Measurements from ENCODE around the gene NPL.

Gene NPL

DNA sequence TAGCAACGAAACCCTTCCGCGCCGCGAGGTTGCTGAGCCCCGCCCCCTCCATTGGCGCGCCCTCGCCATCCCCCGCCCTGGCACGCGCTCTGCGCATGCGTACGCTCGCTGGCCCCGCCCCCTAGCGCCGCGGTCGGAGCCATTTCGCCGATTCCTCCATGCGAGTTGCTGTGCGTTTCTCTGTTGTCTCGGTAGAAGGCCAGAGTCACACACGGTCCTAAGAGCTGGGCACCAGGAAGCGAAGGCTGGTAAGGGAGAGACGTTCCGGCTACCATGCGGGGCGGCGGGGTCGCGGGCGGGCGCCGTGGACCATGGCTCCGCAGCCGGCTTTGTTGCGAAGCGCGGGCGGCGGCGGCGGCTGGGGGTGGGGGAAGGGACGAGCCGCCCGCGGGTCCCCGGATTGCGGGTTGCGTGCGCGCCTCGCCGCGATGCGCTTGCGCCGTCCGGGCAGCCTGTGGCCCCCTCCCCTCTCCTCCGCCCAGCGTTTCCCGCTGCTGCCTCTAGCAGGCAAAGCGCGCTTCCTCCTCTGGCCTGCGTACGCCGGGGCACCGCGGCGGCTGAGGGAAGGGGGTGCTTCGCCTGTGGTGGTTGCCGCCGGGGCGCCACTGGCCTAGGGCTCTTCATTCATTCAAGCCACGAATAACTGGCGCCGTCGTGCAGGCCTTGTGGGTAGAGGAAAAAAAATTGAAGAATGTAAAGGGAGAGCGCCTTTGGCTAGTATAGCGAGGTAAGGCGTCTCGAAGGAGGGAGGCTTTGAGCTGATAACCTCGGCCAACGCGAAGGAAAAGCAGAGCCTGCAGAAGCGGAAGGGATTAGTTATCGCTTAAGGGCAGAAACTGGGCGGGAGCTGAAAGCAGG, 49.9 kb downstream of the NPL start, which contains the start of gene DHX9:
Gene DHX9, plus strand, starts transcription at position 139 of the 858 bp plus-strand sequence. CDS start 3,220 bp downstream, outside the sequence.
- Histone ChIP-seq H3K4me3 (ENCODE audit: low read depth, low read length, poor library complexity, severe bottlenecking) (peak within 1 kb of the TSS; percentile 95), H3K9me3 (ENCODE audit: low read length) (no peaks in the 10 kb centered on the region), H4K20me1 (ENCODE audit: insufficient read depth, low read length) (peaks cover 14% of the 10 kb centered on the region), H3K27ac (ENCODE audit: low read depth, low read length, poor library complexity, severe bottlenecking) (peak within 1 kb of the TSS; percentile 92), H3F3A (ENCODE audit: insufficient read depth, low read length) (no peaks in the 10 kb centered on the region), H3K79me2 (ENCODE audit: insufficient read depth, low read length) (peaks cover 48% of the 10 kb centered on the region), H3K9me2 (ENCODE audit: low read depth, low read length) (no peaks in the 10 kb centered on the region), H3K36me3 (ENCODE audit: insufficient read depth, low read length) (peaks cover 46% of the 10 kb centered on the region), H3K9ac (ENCODE audit: low read length) (peak within 1 kb of the TSS; percentile 90), H2AFZ (ENCODE audit: low read length) (no peak within 1 kb of the TSS; the same call in 1 of the 2 replicates), H3K4me1 (ENCODE audit: insufficient read depth, low read length, severe bottlenecking) (peaks cover 29% of the 10 kb centered on the region), H3K4me2 (ENCODE audit: low read length) (peak within 1 kb of the TSS; percentile 92), H3K27me3 (ENCODE audit: insufficient read depth, low read length) (no peaks in the 10 kb centered on the region)
- no peak for TF ChIP-seq EZH2 (IDR thresholded peaks at IDR 0.05; ENCODE audit: borderline replicate concordance, low read length)
- TF ChIP-seq, protein P1, sequence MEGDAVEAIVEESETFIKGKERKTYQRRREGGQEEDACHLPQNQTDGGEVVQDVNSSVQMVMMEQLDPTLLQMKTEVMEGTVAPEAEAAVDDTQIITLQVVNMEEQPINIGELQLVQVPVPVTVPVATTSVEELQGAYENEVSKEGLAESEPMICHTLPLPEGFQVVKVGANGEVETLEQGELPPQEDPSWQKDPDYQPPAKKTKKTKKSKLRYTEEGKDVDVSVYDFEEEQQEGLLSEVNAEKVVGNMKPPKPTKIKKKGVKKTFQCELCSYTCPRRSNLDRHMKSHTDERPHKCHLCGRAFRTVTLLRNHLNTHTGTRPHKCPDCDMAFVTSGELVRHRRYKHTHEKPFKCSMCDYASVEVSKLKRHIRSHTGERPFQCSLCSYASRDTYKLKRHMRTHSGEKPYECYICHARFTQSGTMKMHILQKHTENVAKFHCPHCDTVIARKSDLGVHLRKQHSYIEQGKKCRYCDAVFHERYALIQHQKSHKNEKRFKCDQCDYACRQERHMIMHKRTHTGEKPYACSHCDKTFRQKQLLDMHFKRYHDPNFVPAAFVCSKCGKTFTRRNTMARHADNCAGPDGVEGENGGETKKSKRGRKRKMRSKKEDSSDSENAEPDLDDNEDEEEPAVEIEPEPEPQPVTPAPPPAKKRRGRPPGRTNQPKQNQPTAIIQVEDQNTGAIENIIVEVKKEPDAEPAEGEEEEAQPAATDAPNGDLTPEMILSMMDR (IDR thresholded peaks at IDR 0.05; ENCODE audit: low read length), result peak; percentile 23; the same call in 1 of the 2 replicates

DNA sequence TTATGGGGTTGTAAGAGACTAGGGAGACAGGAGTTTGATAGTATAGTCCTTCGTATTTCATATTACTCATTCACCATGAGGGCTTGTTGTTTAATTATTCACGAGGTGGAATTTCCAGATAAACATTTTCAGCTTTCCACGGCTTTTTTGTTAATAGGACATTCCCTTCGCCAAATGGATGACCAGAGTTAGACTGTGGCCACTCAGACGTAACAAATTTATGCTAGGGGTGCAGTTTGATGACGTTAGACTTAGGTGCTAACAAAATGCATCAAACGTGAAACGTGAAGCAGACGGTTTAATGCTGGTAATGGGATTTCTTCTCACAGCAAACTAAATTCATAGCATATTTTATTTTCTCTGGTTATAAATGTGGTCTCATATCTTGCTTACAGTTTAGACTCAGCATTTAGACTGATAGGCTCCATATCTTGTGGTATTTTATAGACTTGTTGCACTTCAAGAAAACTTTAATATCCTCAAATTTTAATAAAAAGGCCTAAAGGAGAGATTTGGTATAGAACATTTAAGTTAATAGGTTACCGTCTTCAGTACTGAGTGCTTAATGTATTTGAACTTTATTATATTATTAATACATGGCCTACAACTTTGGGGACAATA, 51.9 kb downstream of the NPL start:
- Histone ChIP-seq H3K4me1 (ENCODE audit: insufficient read depth, low read length, severe bottlenecking) (peaks cover 29% of the 10 kb centered on the region), H4K20me1 (ENCODE audit: insufficient read depth, low read length) (peaks cover 14% of the 10 kb centered on the region), H3K9me2 (ENCODE audit: low read depth, low read length) (no peaks in the 10 kb centered on the region), H3K27me3 (ENCODE audit: insufficient read depth, low read length) (no peaks in the 10 kb centered on the region), H3K27ac (ENCODE audit: low read depth, low read length, poor library complexity, severe bottlenecking) (no peak overlapping the region), H2AFZ (ENCODE audit: low read length) (no peak overlapping the region), H3K4me3 (ENCODE audit: low read depth, low read length, poor library complexity, severe bottlenecking) (peak overlapping the region; percentile 95), H3K9me3 (ENCODE audit: low read length) (no peaks in the 10 kb centered on the region), H3K4me2 (ENCODE audit: low read length) (peak overlapping the region; percentile 92), H3F3A (ENCODE audit: insufficient read depth, low read length) (no peaks in the 10 kb centered on the region), H3K79me2 (ENCODE audit: insufficient read depth, low read length) (peaks cover 69% of the 10 kb centered on the region), H3K36me3 (ENCODE audit: insufficient read depth, low read length) (peaks cover 66% of the 10 kb centered on the region), H3K9ac (ENCODE audit: low read length) (peak overlapping the region; percentile 90)
- TF ChIP-seq, protein P1 (IDR thresholded peaks at IDR 0.05; ENCODE audit: low read length), result no peak
- TF ChIP-seq EZH2 (IDR thresholded peaks at IDR 0.05; ENCODE audit: borderline replicate concordance, low read length), result no peak

DNA sequence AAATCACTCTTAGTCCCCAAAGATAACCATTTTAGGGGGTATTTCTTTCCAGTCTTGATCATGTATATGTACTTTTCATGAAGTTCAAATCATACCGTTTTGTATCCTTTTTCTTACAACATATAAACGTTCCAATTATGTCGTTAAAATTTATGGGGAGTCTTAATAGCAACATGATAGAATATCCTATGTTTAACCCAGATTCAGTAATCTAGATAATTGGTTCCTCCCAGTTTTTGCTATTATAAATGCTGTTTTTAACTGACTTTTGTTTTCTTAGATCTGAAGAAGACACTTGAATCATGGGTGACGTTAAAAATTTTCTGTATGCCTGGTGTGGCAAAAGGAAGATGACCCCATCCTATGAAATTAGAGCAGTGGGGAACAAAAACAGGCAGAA, 52.7 kb downstream of the NPL start:
- TF ChIP-seq, protein P1 (IDR thresholded peaks at IDR 0.05; ENCODE audit: low read length), result no peak
- TF ChIP-seq EZH2 (IDR thresholded peaks at IDR 0.05; ENCODE audit: borderline replicate concordance, low read length), result no peak
- no peak overlapping the region for H3K27ac ChIP-seq (ENCODE audit: low read depth, low read length, poor library complexity, severe bottlenecking)
- no peaks in the 10 kb centered on the region for H3K27me3 ChIP-seq (ENCODE audit: insufficient read depth, low read length)
- no peaks in the 10 kb centered on the region for H3K9me3 ChIP-seq (ENCODE audit: low read length)
- peaks cover 74% of the 10 kb centered on the region for H3K36me3 ChIP-seq (ENCODE audit: insufficient read depth, low read length)
- H3K4me1 ChIP-seq (ENCODE audit: insufficient read depth, low read length, severe bottlenecking), result peaks cover 29% of the 10 kb centered on the region
- H3K4me3 ChIP-seq (ENCODE audit: low read depth, low read length, poor library complexity, severe bottlenecking), result peak overlapping the region; percentile 95
- H3K4me2 ChIP-seq (ENCODE audit: low read length), result peak overlapping the region; percentile 92
- H4K20me1 ChIP-seq (ENCODE audit: insufficient read depth, low read length), result peaks cover 17% of the 10 kb centered on the region
- H3K9ac ChIP-seq (ENCODE audit: low read length), result peak overlapping the region; percentile 90
- peaks cover 77% of the 10 kb centered on the region for H3K79me2 ChIP-seq (ENCODE audit: insufficient read depth, low read length)
- no peak overlapping the region for H2AFZ ChIP-seq (ENCODE audit: low read length)
- H3K9me2 ChIP-seq (ENCODE audit: low read depth, low read length), result no peaks in the 10 kb centered on the region
- no peaks in the 10 kb centered on the region for H3F3A ChIP-seq (ENCODE audit: insufficient read depth, low read length)

All from OCI-LY1 (cell line).